Rectal smooth muscle tissue (tissue), 1 donor: Measurements from ENCODE around the gene RAB31.
A peak's percentile ranks its signal among the peaks of the same experiment; 100 is the strongest.

Source experiments
- H3K27ac ChIP-seq: one replicate; pipeline ENCODE4 v1.7.0; 2013; ENCODE audit warnings: low read depth, low read length, inconsistent platforms
- H3K27me3 ChIP-seq: one replicate; pipeline ENCODE4 v1.7.0; 2013; ENCODE audit warnings: low read length; ENCODE audit not compliant: control insufficient read depth, insufficient read depth
- H3K36me3 ChIP-seq: one replicate; pipeline ENCODE4 v1.7.0; 2013; ENCODE audit warnings: low read length; ENCODE audit not compliant: control insufficient read depth, insufficient read depth
- H3K4me1 ChIP-seq: one replicate; pipeline ENCODE4 v1.7.0; 2013; ENCODE audit warnings: low read length; ENCODE audit not compliant: control insufficient read depth, insufficient read depth
- H3K4me3 ChIP-seq: one replicate; pipeline ENCODE4 v1.7.0; 2013; ENCODE audit warnings: low read length
- H3K9ac ChIP-seq: one replicate; pipeline ENCODE4 v1.7.0; 2013; ENCODE audit warnings: low read length

Gene RAB31

GRCh38 chr18:9708434-9709303 is 568 bp downstream of the RAB31 start:
- H3K27me3 ChIP-seq = peaks cover 2% of the 10 kb centered on the region
- peaks cover 20% of the 10 kb centered on the region for H3K4me1 ChIP-seq
- H3K9ac ChIP-seq = peak overlapping the region; percentile 32
- peak overlapping the region; percentile 99 for H3K27ac ChIP-seq
- no peaks in the 10 kb centered on the region for H3K36me3 ChIP-seq
- H3K4me3 ChIP-seq = peak overlapping the region; percentile 87

GRCh38 chr18:9709304-9709877 is 1.3 kb downstream of the RAB31 start:
- Histone ChIP-seq H3K4me3 (peak overlapping the region; percentile 87), H3K4me1 (peaks cover 20% of the 10 kb centered on the region), H3K36me3 (no peaks in the 10 kb centered on the region), H3K27me3 (peaks cover 2% of the 10 kb centered on the region), H3K27ac (peak overlapping the region; percentile 99), H3K9ac (peak overlapping the region; percentile 32)

GRCh38 chr18:9710037-9710436 is 1.9 kb downstream of the RAB31 start:
- peak overlapping the region; percentile 18 for H3K27ac ChIP-seq
- H3K36me3 ChIP-seq = no peaks in the 10 kb centered on the region
- H3K27me3 ChIP-seq = peaks cover 2% of the 10 kb centered on the region
- peak overlapping the region; percentile 87 for H3K4me3 ChIP-seq
- H3K9ac ChIP-seq = no peak overlapping the region
- H3K4me1 ChIP-seq = peaks cover 20% of the 10 kb centered on the region

- Histone ChIP-seq H3K9ac (no peak overlapping the region), H3K4me1 (peaks cover 20% of the 10 kb centered on the region)
These were observed 3.4 kb downstream of the RAB31 start for GRCh38 chr18:9711361-9712129.

GRCh38 chr18:9712130-9712577 is 4.1 kb downstream of the RAB31 start:
- H3K9ac ChIP-seq = no peak overlapping the region
- peaks cover 2% of the 10 kb centered on the region for H3K27me3 ChIP-seq
- peaks cover 16% of the 10 kb centered on the region for H3K4me1 ChIP-seq
- H3K4me3 ChIP-seq = no peak overlapping the region
- peak overlapping the region; percentile 19 for H3K27ac ChIP-seq
- H3K36me3 ChIP-seq = no peaks in the 10 kb centered on the region

More at GRCh38 chr18:9711361-9712129, 3.4 kb downstream of the RAB31 start:
- Histone ChIP-seq H3K4me3 (no peak overlapping the region), H3K27ac (peak overlapping the region; percentile 6), H3K36me3 (no peaks in the 10 kb centered on the region), H3K27me3 (peaks cover 2% of the 10 kb centered on the region)

- Histone ChIP-seq H3K36me3 (no peaks in the 10 kb centered on the region), H3K4me3 (no peak overlapping the region), H3K27me3 (peaks cover 2% of the 10 kb centered on the region), H3K9ac (no peak overlapping the region), H3K27ac (peak overlapping the region; percentile 19), H3K4me1 (peaks cover 12% of the 10 kb centered on the region)
These were observed 4.5 kb downstream of the RAB31 start for GRCh38 chr18:9712611-9713010.

- peaks cover 14% of the 10 kb centered on the region for H3K4me1 ChIP-seq
These were observed 6.4 kb downstream of the RAB31 start for GRCh38 chr18:9714266-9715087.

GRCh38 chr18:9715088-9715343 is 6.9 kb downstream of the RAB31 start:
- Histone ChIP-seq H3K4me3 (no peak overlapping the region), H3K4me1 (peaks cover 10% of the 10 kb centered on the region), H3K9ac (no peak overlapping the region), H3K36me3 (no peaks in the 10 kb centered on the region), H3K27ac (no peak overlapping the region), H3K27me3 (no peaks in the 10 kb centered on the region)

More at GRCh38 chr18:9714266-9715087, 6.4 kb downstream of the RAB31 start:
- Histone ChIP-seq H3K9ac (no peak overlapping the region), H3K36me3 (no peaks in the 10 kb centered on the region), H3K4me3 (no peak overlapping the region), H3K27me3 (peaks cover 2% of the 10 kb centered on the region), H3K27ac (no peak overlapping the region)

- no peak overlapping the region for H3K27ac ChIP-seq
- H3K4me3 ChIP-seq = no peak overlapping the region
- H3K9ac ChIP-seq = no peak overlapping the region
- no peaks in the 10 kb centered on the region for H3K36me3 ChIP-seq
- peaks cover 8% of the 10 kb centered on the region for H3K4me1 ChIP-seq
- H3K27me3 ChIP-seq = no peaks in the 10 kb centered on the region
These were observed 8.1 kb downstream of the RAB31 start for GRCh38 chr18:9715978-9716774.

GRCh38 chr18:9716780-9717563 is 8.9 kb downstream of the RAB31 start:
- Histone ChIP-seq H3K27ac (no peak overlapping the region), H3K4me3 (no peak overlapping the region), H3K27me3 (no peaks in the 10 kb centered on the region), H3K9ac (no peak overlapping the region), H3K36me3 (no peaks in the 10 kb centered on the region), H3K4me1 (peaks cover 5% of the 10 kb centered on the region)
